GM12878 (cell line): ENCODE measurements around the gene RAI14. TPM values are rescaled to one million over a fixed set of nuclear protein-coding genes. Genes with fewer than 3 reads are reported as not detected.

ENCODE experiments used
- ATAC-seq: fragments of 200-7000 bp; cut with Tn5 transposase; 3 replicates; pipeline ENCODE4 v1.9.1; 2020; ENCODE audit warnings: mild to moderate bottlenecking, moderate library complexity
- Bru-seq: library from RNA; stranded (reverse); fragments of 400-500 nt; gene quantifications from one replicate; lab custom pipeline; 2021; lab: Mats Ljungman, UMichigan
- BruChase-seq, 2 experiments: library from RNA; stranded (reverse); fragments of 400-500 nt; gene quantifications; one replicate each; lab custom pipeline; 2021; lab: Mats Ljungman, UMichigan
- BruUV-seq: library from RNA; stranded (reverse); fragments of 400-500 nt; replicated peaks from 2 replicates; lab custom pipeline; 2021; lab: Mats Ljungman, UMichigan
- CTCF ChIA-PET: fragments of 300-600 bp; sonication (Branson Sonifier 250); formaldehyde crosslinking; extraction: SDS; loops from one replicate; lab custom pipeline; 2021; ENCODE audit warnings: inconsistent platforms; lab: Yijun Ruan, JAX
- POLR2A ChIA-PET: fragments of 350-600 bp; formaldehyde crosslinking; extraction: SDS; loops from one replicate; lab custom pipeline; 2021; ENCODE audit warnings: inconsistent platforms; lab: Charles Lee
- RAD21 ChIA-PET: fragments of 300-600 bp; sonication (Branson Sonifier 250); formaldehyde crosslinking; loops from one replicate; lab custom pipeline; 2023; ENCODE audit warnings: antibody characterized with exemption; ENCODE audit not compliant: unreplicated experiment; lab: Charles Lee
- SMC1A ChIA-PET: fragments of 300-600 bp; sonication (Branson Sonifier 250); formaldehyde crosslinking; loops from one replicate; lab custom pipeline; 2023; ENCODE audit not compliant: unreplicated experiment, uncharacterized antibody; lab: Charles Lee
- DNase-seq: peaks from one replicate; pipeline ENCODE4 v3.0.0-alpha.2; 2011; ENCODE audit warnings: low read depth, low spot score
- FAIRE-seq: peaks from 3 replicates; lab custom pipeline; 2011; peaks lifted over from hg19 to GRCh38; lab: Jason Lieb, UNC
- H2AFZ ChIP-seq: 2 replicates; pipeline ENCODE4 v1.6.0; 2011; ENCODE audit warnings: low read depth, low read length, control low read depth; ENCODE audit not compliant: control insufficient read depth
- H3K27ac ChIP-seq: 2 replicates; pipeline ENCODE4 v1.5.1; 2011; ENCODE audit warnings: control low read depth; ENCODE audit not compliant: control insufficient read depth, insufficient read depth
- H3K27me3 ChIP-seq, 2 experiments: replicated peaks in 1 of 2; 2 replicates each; pipeline versions ENCODE4 v1.6.0 to v1.6.1; 2011; ENCODE audit warnings: low read length in 1 of 2; ENCODE audit not compliant: control insufficient read depth in 2 of 2, insufficient read depth in 2 of 2
- H3K36me3 ChIP-seq, 2 experiments: 2 replicates each; pipeline ENCODE4 v1.5.1; 2011; ENCODE audit warnings: low read length in 1 of 2; ENCODE audit not compliant: control insufficient read depth in 2 of 2, insufficient read depth in 2 of 2
- H3K4me1 ChIP-seq: 2 replicates; pipeline ENCODE4 v1.6.1; 2011; ENCODE audit warnings: mild to moderate bottlenecking, low read length, moderate library complexity, mixed read lengths; ENCODE audit not compliant: control insufficient read depth, insufficient read depth
- H3K4me2 ChIP-seq: 2 replicates; pipeline ENCODE4 v1.6.0; 2011; ENCODE audit warnings: control low read depth; ENCODE audit not compliant: control insufficient read depth, insufficient read depth
- H3K4me3 ChIP-seq: fragments of 200-600 bp; sonication (generic); 2 replicates; pipeline ENCODE4 v1.5.1; 2016
- H3K79me2 ChIP-seq: 2 replicates; pipeline ENCODE4 v1.6.0; 2011; ENCODE audit warnings: low read length; ENCODE audit not compliant: control insufficient read depth, insufficient read depth
- H3K9ac ChIP-seq: 2 replicates; pipeline ENCODE4 v1.8.0; 2011; ENCODE audit warnings: low read length, control low read depth, mixed read lengths; ENCODE audit not compliant: control insufficient read depth, insufficient read depth
- H3K9me3 ChIP-seq: replicated peaks from 3 replicates; pipeline ENCODE4 v1.5.1; 2011; ENCODE audit warnings: mild to moderate bottlenecking, low read length; ENCODE audit not compliant: control insufficient read depth, insufficient read depth
- H4K20me1 ChIP-seq: 2 replicates; pipeline ENCODE4 v1.6.0; 2011; ENCODE audit not compliant: control insufficient read depth, insufficient read depth
- BRCA1 ChIP-seq: IDR thresholded peaks from 2 replicates; pipeline ENCODE4 v1.6.1; 2011; ENCODE audit warnings: low read depth, low read length, improper control_type of control experiment
- EGR1 ChIP-seq, 2 experiments: IDR thresholded peaks; 1 replicate in 1 of 2; 2 replicates in 1 of 2; pipeline ENCODE4 v1.6.1; 2011 to 2012; ENCODE audit warnings: low read depth in 2 of 2, low read length in 2 of 2, borderline replicate concordance in 1 of 2, mild to moderate bottlenecking in 1 of 2, moderate library complexity in 1 of 2
- IKZF1 ChIP-seq: fragments of 450-650 bp; conservative IDR thresholded peaks from 2 replicates; pipeline ENCODE4 v1.6.1; 2017; ENCODE audit warnings: antibody characterized with exemption, mild to moderate bottlenecking
- PML ChIP-seq: IDR thresholded peaks from 2 replicates; pipeline ENCODE4 v1.6.1; 2012; ENCODE audit warnings: low read length, inconsistent platforms
- SUZ12 ChIP-seq: fragments of 200-600 bp; sonication (generic); IDR thresholded peaks from one replicate; pipeline ENCODE4 v1.6.1; 2018; ENCODE audit warnings: antibody characterized with exemption, mild to moderate bottlenecking; ENCODE audit not compliant: unreplicated experiment
- WGBS: methylation state at CpG from one replicate; pipeline ENCODE4 v1.1.6; 2016; ENCODE audit warnings: low lambda C conversion rate; ENCODE audit not compliant: insufficient replicate concordance, insufficient coverage; ENCODE audit errors: missing lambda C conversion rate; 5-methylcytosine and 5-hydroxymethylcytosine counted together
- in situ Hi-C: fragments of 300-500 bp; cut with MboI; formaldehyde crosslinking; loops from 9 replicates; pipeline ENCODE4 v1.14.3; 2018; ENCODE audit warnings: mixed read lengths
- intact Hi-C: fragments of 100-400 bp; cut with micrococcal nuclease; formaldehyde crosslinking; loops from one replicate; pipeline ENCODE4 v1.14.2; 2022; ENCODE audit not compliant: unreplicated experiment
- long read RNA-seq, 2 experiments: library from polyadenylated mRNA; unstranded; transcript quantifications; one replicate each; pipeline ENCODE4 v2.0.0, GENCODE V29; 2019 to 2020
- polyA minus RNA-seq, 3 experiments: library from RNA; depleted of rRNA, polyadenylated mRNA; stranded (reverse); fragments of >200 nt; gene quantifications; 2 replicates each; pipeline ENCODE4 v1.2.3, GENCODE V29; 2011
- polyA plus RNA-seq, 11 experiments: library from polyadenylated mRNA; depleted of rRNA in 4 of 11; unstranded in 6 of 11; stranded (reverse) in 5 of 11; fragments of >200 nt; fragmentation: Nextera tagmentation in 4 of 11; fragmentation: Illumina TruSeq in 1 of 11; extraction: Ambion mirVana in 4 of 11; extraction: Trizol in 1 of 11; gene quantifications; 1 replicate in 1 of 11; 2 replicates in 10 of 11; pipeline versions ENCODE4 v1.2.1 to v1.2.3, GENCODE V29; 2011 to 2016; ENCODE audit warnings: inconsistent platforms in 2 of 11, missing spikeins in 2 of 11, low read depth in 1 of 11
- total RNA-seq, 4 experiments: library from RNA; depleted of rRNA in 3 of 4; stranded (reverse); fragments of >200 nt in 3 of 4; fragmentation: Illumina TruSeq in 1 of 4; extraction: Trizol in 1 of 4; gene quantifications; 2 replicates each; pipeline versions ENCODE4 v1.2.1 to v1.2.3, GENCODE V29; 2013 to 2021
- TF ChIP-seq, protein P1 (sequence below): fragments of 450-650 bp; IDR thresholded peaks from 2 replicates; pipeline ENCODE4 v1.6.1; 2018; ENCODE audit warnings: mild to moderate bottlenecking, low read depth, moderate library complexity; ENCODE audit not compliant: partially characterized antibody
- TF ChIP-seq, protein P2 (sequence below): fragments of 450-650 bp; IDR thresholded peaks from 2 replicates; pipeline ENCODE4 v1.6.1; 2018; ENCODE audit warnings: borderline replicate concordance, mild to moderate bottlenecking; ENCODE audit not compliant: partially characterized antibody

Gene RAI14
- total RNA-seq (2013; cell fraction: nucleolus; rRNA removed), result not detected in 2 replicates
- 1.3 and 1.4 TPM in 2 replicates for total RNA-seq (2014; rRNA removed)
- 1.7 and 1.9 TPM in 2 replicates for total RNA-seq (2014; rRNA removed; fragmentation: Illumina TruSeq; extraction: Trizol)
- total RNA-seq (2021), result 2.5 and 3.3 TPM in 2 replicates
- polyA plus RNA-seq (2011; ENCODE audit: low read depth), result 0.85 TPM
- 0.06 and 0.18 TPM in 2 replicates for polyA plus RNA-seq (2011; rRNA removed)
- polyA plus RNA-seq (2011; cell fraction: cytosol; rRNA removed), result 0.04 TPM in 1 of 2 replicates, not detected in the other
- 0.16 TPM in 1 of 2 replicates, not detected in the other for polyA plus RNA-seq (2011; cell fraction: nucleus; rRNA removed)
- 0.93 and 1.5 TPM in 2 replicates for polyA plus RNA-seq (2012)
- 2.1 and 2.8 TPM in 2 replicates for polyA plus RNA-seq (2014; fragmentation: Illumina TruSeq; extraction: Trizol)
- 1 to 10 TPM in 1 of 2 experiments, under 1 TPM in 1; 0.60 to 1.1 TPM for polyA plus RNA-seq (2014; fragmentation: Nextera tagmentation; extraction: Ambion mirVana)
- 2.3 TPM in 2 replicates for polyA plus RNA-seq (2014; rRNA removed)
- polyA plus RNA-seq (2016; fragmentation: Nextera tagmentation; extraction: Ambion mirVana), result 1 to 10 TPM; 3.5 to 4.6 TPM
- polyA minus RNA-seq (2011; rRNA and poly(A)+ RNA removed), result not detected in 2 replicates
- not detected in 2 replicates for polyA minus RNA-seq (2011; cell fraction: cytosol; rRNA and poly(A)+ RNA removed)
- polyA minus RNA-seq (2011; cell fraction: nucleus; rRNA and poly(A)+ RNA removed), result not detected in 2 replicates
- Bru-seq, nascent RNA, result percentile 13 among the genes with signal in this experiment
- BruChase-seq, experiment 1, labeled RNA remaining after a 6-hour chase, result percentile 9 among the genes with signal in this experiment
- BruChase-seq, experiment 2, labeled RNA remaining after a 2-hour chase, result percentile 14 among the genes with signal in this experiment
- long read RNA-seq, experiment 1, result 0 reads
- long read RNA-seq, experiment 2, partial matches to known transcripts, result 0 of 1 reads
- long read RNA-seq, experiment 2, other reads (novel, unspliced or antisense), result 1 of 1 reads

- 2% methylated on average over 36 of the region's 79 CpGs for WGBS
- Histone ChIP-seq H3K4me3 (peak within 1 kb of the TSS; percentile 62), H4K20me1 (no peaks in the 10 kb centered on the region), H3K79me2 (no peaks in the 10 kb centered on the region), H3K4me2 (peak within 1 kb of the TSS; percentile 72), H3K27ac (no peak within 1 kb of the TSS), H3K4me1 (no peaks in the 10 kb centered on the region), H2AFZ (peak within 1 kb of the TSS; percentile 65), H3K9me3 (no peaks in the 10 kb centered on the region), H3K9ac (no peak within 1 kb of the TSS; the same call in 1 of the 2 replicates), H3K27me3 (peaks cover 9 to 14% of the 10 kb centered on the region in 2 experiments), H3K36me3 (no peaks in the 10 kb centered on the region)
- FAIRE-seq (no peak), ATAC-seq (peak; percentile 22), DNase-seq (no peak)
- POLR2A ChIA-PET, result no interaction called here
- intact Hi-C loops (no loop called here), in situ Hi-C loops (no loop called here)
- CTCF ChIA-PET, result no interaction called here
- BruUV-seq, result no TSS peak
- SMC1A ChIA-PET, result no interaction called here
- TF ChIP-seq, protein P1, sequence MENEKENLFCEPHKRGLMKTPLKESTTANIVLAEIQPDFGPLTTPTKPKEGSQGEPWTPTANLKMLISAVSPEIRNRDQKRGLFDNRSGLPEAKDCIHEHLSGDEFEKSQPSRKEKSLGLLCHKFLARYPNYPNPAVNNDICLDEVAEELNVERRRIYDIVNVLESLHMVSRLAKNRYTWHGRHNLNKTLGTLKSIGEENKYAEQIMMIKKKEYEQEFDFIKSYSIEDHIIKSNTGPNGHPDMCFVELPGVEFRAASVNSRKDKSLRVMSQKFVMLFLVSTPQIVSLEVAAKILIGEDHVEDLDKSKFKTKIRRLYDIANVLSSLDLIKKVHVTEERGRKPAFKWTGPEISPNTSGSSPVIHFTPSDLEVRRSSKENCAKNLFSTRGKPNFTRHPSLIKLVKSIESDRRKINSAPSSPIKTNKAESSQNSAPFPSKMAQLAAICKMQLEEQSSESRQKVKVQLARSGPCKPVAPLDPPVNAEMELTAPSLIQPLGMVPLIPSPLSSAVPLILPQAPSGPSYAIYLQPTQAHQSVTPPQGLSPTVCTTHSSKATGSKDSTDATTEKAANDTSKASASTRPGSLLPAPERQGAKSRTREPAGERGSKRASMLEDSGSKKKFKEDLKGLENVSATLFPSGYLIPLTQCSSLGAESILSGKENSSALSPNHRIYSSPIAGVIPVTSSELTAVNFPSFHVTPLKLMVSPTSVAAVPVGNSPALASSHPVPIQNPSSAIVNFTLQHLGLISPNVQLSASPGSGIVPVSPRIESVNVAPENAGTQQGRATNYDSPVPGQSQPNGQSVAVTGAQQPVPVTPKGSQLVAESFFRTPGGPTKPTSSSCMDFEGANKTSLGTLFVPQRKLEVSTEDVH, result no peak
- TF ChIP-seq, protein P2, sequence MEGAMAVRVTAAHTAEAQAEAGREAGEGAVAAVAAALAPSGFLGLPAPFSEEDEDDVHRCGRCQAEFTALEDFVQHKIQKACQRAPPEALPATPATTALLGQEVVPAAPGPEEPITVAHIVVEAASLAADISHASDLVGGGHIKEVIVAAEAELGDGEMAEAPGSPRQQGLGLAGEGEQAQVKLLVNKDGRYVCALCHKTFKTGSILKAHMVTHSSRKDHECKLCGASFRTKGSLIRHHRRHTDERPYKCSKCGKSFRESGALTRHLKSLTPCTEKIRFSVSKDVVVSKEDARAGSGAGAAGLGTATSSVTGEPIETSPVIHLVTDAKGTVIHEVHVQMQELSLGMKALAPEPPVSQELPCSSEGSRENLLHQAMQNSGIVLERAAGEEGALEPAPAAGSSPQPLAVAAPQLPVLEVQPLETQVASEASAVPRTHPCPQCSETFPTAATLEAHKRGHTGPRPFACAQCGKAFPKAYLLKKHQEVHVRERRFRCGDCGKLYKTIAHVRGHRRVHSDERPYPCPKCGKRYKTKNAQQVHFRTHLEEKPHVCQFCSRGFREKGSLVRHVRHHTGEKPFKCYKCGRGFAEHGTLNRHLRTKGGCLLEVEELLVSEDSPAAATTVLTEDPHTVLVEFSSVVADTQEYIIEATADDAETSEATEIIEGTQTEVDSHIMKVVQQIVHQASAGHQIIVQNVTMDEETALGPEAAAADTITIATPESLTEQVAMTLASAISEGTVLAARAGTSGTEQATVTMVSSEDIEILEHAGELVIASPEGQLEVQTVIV, result no peak
- peak in 1 of 2 experiments; percentile 39; a peak in 1 of 3 replicates for TF ChIP-seq EGR1 (IDR thresholded peaks at IDR 0.05; ENCODE audit: borderline replicate concordance in 1 of 2, low read depth in 2 of 2, low read length in 2 of 2)
- TF ChIP-seq IKZF1, result 0 out of 2 replicates have a peak, but pooled peaks have one; percentile 16
- TF ChIP-seq PML, result no peak
- no peak for TF ChIP-seq SUZ12
- TF ChIP-seq BRCA1, result no peak
- RAD21 ChIA-PET, result no interaction called here
These were observed at the start of gene RAI14 for GRCh38 chr5:34656001-34656699. RAI14 (plus strand) TSS chr5:34656328; CDS start chr5:34686920, 30,592 bp downstream.
